Cerebellar cortex (tissue), 1 donor: ENCODE results near the gene ARHGAP32.
"Not testable (repeated sequence)": the region's sequence is repeated elsewhere in the genome, so short reads cannot be mapped to it uniquely, and the experiment has no call there.

Experiments used
- DNase-seq: peaks from one replicate; pipeline ENCODE4 v3.0.0-alpha.2; 2015; ENCODE audit warnings: low spot score

Gene ARHGAP32

DNA sequence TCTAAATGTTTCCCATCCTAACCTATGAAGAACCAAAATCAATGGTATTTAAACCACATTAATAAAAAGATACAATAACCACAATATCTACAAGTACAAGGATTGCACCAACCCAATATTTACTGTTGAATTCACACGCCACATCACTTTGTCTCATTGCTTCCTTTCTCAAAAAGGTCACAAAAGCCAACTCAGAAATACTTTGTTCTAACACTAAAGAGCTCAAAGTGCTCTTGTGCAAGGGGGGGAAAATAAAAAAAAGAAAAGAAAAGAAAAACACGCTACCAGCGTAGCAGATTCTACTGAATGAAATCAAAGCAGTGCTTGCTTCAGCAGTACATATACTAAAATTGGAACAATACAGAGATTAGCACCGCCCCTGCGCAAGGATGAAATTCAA, 10.5 kb upstream of the ARHGAP32 start:
- no peak for DNase-seq

DNA sequence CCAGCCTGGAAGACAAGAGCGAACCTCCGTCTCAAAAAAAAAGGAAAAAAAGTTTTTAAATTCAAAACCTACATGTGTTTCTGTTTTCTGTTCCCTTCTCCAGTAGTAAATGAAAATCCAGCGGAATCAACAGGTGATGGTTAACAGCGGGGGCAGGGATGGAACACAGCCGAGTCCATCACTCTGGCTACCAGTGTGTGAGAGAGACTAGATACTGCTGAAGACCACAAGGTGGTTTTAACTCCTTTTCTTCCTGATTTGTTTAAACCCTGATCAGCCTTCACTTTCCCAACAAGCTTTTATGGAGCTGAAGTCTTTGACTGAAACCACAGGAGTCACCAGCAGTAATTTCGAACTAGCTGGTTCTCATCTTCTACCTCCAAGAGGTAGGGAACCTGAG, 3.6 kb upstream of the ARHGAP32 start:
- DNase-seq = no peak

DNA sequence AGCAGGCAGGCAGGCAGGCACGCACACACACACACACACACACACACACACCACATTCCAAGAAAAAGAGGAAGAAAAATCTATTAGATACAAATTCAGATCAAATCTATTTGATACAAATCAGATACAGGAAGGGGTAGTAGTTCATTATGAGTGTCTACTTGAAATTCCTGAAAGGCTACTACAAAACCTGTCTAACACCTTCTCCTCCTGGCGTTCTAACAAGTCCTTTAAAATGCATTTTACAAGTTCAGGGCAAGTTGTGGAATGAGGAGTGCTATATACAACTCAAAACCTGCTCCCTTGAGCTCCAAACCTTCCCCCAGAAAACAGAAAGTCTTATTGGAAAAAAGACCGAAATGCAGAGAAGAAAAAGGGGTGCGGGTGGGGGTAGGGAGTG, 476 bp downstream of the ARHGAP32 start:
- DNase-seq = no peak

GRCh38 chr11:129190087-129190486, 2.0 kb downstream of the ARHGAP32 start:
- no peak for DNase-seq

- DNase-seq = no peak
These were observed 2.5 kb downstream of the ARHGAP32 start for GRCh38 chr11:129189646-129190045.

DNA sequence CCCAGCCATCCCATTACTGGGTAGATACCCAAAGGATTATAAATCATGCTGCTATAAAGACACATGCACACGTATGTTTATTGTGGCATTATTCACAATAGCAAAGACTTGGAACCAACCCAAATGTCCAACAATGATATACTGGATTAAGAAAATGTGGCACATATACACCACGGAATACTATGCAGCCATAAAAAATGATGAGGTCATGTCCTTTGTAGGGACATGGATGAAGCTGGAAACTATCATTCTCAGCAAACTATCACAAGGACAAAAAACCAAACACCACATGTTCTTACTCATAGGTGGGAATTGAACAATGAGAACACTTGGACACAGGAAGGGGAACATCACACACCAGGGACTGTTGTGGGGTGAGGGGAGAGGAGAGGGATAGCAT, 7.0 kb downstream of the ARHGAP32 start:
- DNase-seq = not testable (repeated sequence)

DNA sequence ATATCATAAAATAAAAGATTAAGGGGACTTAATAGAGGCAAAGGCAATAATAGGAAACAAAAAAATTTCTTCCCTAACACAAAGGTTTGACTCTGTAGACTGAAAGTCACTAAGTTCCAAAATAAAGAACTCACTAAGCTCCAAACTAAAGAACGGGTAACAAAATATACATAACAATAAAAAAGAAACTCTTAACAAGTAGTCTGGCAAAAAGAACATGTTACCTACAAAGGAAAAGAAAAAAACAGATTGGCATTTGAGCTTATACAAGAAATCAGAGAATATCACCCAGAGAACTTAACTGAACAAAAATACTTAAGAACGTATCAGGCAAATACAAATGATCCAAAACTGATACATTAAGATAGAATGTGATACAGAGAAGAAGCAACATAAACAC, 7.5 kb downstream of the ARHGAP32 start:
- DNase-seq = no peak

DNA sequence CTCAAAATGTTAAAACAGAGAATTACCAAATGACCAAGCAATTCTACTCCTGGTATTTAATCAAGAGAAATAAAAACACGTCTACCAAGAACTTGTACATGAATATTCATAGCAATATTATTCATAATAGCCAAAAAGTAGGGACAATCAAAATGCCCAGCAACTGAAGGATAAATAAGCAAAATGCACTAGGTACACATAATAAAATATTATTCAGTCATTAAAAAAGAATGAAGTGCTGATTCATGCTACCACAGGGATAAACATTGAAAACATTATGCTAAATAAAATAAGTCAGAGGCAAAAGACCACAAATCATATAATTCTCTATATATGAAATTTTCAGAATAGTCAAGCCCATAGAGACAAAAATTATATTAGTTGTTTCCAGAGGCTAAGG, 24.8 kb downstream of the ARHGAP32 start:
- no peak for DNase-seq

- DNase-seq = no peak
These were observed 28.4 kb downstream of the ARHGAP32 start for GRCh38 chr11:129163714-129164164.

GRCh38 chr11:129157080-129157479, 35.0 kb downstream of the ARHGAP32 start:
- DNase-seq = not testable (repeated sequence)

GRCh38 chr11:129155745-129156144, 36.4 kb downstream of the ARHGAP32 start:
- DNase-seq = no peak

GRCh38 chr11:129148487-129148886, 43.6 kb downstream of the ARHGAP32 start:
- DNase-seq = no peak

DNA sequence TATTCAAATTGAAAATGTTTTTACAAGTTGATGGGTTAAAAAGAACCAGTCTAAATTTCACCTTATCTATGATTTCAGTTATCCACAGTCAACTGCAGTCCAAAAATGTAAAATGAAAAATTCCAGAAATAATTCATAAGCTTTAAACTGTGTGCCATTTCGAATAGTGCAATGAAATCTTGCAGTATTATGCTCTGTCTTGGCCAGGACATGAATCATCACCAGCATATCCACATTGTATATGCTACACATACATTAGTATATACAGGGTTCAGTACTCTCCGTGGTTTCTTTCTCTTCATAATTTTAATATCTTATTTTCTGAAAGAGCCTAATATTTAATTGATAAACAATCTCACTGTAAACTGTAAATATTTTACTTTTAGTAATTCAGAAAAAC, 45.9 kb downstream of the ARHGAP32 start:
- no peak for DNase-seq

DNA sequence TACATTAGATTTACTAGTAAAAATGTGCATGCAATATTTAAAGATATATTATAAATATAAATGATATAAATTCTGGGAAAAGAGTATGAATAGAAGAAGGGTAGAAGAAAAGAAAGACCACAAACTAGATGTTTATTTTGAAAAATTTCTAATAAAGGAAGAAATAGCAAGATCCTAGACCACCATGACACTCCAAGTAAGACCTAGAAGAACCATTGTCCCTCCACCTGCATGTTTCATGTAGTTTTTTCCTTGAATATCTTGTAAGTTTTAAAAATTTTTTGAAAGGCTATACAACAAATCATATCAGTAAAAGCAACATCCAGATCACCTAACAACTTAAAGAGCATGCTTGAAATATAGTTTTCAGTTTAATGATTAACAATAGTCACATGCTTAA, 46.8 kb downstream of the ARHGAP32 start:
- DNase-seq = no peak

DNA sequence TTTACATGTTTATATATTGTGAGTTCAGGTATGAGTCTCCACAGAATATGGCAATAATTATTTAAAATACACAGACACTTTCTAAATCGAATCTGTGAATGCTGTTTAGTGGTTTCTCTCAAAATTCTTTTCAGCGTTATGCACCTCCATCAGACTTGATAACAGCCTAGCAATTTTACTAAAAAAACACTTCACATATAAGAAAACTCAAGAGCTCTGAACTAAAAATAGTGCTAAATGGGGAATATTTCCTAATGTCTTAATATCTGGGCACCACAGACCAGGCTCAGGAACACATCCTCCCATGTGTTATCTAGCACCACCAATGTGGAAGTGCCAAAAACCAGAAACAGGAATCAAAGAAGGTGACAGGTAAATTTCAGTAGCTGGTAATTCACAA, 47.9 kb downstream of the ARHGAP32 start:
- DNase-seq = no peak

- no peak for DNase-seq
These were observed 48.8 kb downstream of the ARHGAP32 start for GRCh38 chr11:129143335-129143734.

DNA sequence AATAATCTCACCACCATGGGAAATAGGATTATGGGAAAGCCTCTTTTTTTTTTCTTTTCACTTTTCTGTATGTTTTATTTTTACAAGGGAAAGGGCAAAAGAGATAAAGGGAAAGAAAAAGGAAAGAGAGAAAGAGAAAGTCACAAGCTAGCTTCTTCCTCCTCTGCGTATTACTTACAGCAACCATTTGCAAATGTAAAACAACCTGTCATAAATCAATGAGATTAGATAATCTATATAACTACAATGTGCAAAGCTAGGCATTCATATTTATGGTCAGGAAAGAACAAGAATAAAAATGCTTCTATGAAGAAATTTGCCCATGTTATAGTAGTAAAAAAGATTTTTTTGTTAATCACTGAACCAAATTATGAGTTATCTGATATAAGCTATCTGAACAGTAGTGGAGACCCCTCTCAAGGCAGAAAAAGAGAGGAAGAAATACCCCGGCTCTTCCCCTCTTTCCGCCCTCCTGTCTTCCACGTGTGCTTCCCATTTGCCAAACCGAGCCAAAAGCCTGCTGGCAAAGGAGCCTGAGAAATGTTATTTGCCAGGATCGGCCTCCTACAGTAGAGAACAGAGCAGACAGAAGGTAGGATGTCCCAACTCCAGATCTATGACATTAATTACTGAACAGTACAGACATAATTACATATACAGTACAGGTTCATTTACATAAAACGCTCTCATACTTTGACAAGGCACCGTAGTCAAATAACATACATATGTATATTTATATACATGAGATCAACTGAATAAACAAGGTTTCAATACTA, 50.2 kb downstream of the ARHGAP32 start:
- no peak for DNase-seq

- no peak for DNase-seq
These were observed 60.8 kb downstream of the ARHGAP32 start for GRCh38 chr11:129131316-129131715.

- DNase-seq = not testable (repeated sequence)
These were observed 63.1 kb downstream of the ARHGAP32 start for GRCh38 chr11:129128881-129129620.

DNA sequence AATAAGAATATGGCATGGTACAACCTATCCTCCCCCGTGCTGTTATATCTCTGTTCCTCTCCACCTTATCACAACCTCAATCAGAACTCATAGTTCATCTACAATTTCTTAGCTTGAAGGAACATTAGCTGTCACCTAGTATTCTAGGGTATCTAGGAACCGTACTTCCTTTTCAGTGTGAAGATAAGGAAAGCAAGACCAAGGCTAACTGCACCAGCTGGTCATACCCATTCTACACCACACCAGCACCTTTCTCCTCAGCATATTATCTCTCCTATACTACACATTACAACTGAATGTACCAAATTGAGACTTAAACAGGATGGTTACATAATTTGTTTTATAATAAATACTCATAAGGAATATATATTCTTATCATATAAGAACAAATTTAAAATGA, 73.1 kb downstream of the ARHGAP32 start:
- DNase-seq = no peak

- peak; percentile 63 for DNase-seq
These were observed 74.4 kb downstream of the ARHGAP32 start for GRCh38 chr11:129117595-129118350.
